Measurements from ENCODE around the gene RPS6KA3.

GRCh38 chrX:20267607-20267930, 860 bp upstream of the RPS6KA3 start:
- no peak for TF ChIP-seq CTCF (IDR thresholded peaks at IDR 0.05)
- TF ChIP-seq ZFX (IDR thresholded peaks at IDR 0.05; ENCODE audit: borderline replicate concordance) = no peak
